GM13977 (cell line): ENCODE results near the gene LAMB4.

Experiments
- DNase-seq: peaks from one replicate; pipeline ENCODE4 v3.0.0; 2012; ENCODE audit warnings: low spot score
- CTCF ChIP-seq: IDR thresholded peaks from 2 replicates; pipeline ENCODE4 v1.5.1; 2012; ENCODE audit warnings: mild to moderate bottlenecking, control low read depth; ENCODE audit not compliant: insufficient read depth; ENCODE audit errors: extremely low read depth, missing control alignments
- in situ Hi-C: fragments of 300-500 bp; cut with MboI; formaldehyde crosslinking; loops from one replicate; pipeline ENCODE4 v1.12.0; 2022; ENCODE audit warnings: low sequenced_read_pairs, low pct_unique_long_range_greater_than_20kb, mixed read lengths, inconsistent platforms; ENCODE audit not compliant: unreplicated experiment

The LAMB4 gene

DNA sequence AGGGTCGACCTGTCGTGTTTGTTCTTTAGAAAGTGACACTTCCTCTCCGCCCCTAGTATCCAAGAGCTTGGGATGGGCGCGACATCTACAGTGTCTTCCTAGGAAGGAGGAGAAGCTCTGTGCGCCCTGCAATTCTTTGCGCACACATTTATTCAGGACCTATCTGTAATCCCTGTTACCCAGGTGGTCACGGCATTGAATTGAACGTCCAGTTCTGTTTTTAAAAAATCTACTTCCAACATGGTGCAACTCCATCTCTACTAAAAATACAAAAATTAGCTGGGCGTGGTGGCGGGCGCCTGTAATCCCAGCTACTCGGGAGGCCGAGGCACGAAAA is 126.6 kb downstream of the LAMB4 start:
- no peak for DNase-seq
- TF ChIP-seq CTCF, result no peak
- in situ Hi-C loops, result no loop called here

DNA sequence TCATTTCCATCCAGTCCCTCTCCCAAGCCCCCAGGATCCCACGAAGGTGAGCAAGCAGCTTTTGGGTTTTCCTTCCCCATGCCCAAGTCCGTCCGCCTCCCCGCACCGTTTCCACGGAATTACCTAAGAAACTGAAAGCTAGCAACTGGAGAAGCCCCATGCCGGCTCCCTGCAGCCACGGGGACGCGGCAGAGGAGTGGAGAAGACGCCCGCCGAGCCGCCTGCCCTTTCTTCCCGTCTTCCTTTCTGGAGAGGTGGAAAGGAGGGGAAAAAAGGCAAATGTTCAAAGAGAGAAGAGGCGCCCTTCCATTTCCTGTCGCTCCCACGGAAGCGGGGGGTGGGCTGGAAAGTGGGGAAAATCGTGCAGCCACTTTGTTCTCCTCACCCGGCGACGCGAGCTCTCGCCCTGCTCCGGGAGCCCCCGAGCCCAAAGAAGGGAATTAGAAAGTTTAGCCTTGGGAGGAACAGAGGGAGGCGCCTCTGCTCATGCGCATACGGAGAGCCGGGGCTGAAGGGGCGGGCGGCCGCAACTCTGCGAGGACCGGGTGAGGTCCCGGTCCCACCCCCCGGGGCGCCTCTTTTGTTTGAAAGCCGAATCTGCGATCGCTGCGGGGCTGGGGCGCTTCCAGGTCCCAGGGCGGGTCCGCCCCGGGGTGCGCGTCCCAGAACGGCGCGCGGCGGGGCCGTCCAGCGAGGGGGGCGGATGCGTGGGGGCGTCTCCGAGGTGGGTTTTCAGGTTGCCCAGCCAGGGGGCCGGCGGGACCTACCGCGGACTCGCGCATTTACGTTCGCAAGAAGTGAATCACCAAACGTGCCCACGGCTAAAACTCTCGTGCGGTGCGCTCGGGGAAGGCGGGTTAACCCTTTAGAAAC is 127.2 kb downstream of the LAMB4 start, which contains the start of gene LAMB1:
Gene LAMB1, minus strand, starts transcription at position 436 of the 873 bp plus-strand sequence. Its CDS starts 276 bp downstream, at position 160.
- DNase-seq, result peak; percentile 50
- TF ChIP-seq CTCF, result no peak
- in situ Hi-C loops, result no loop called here

GRCh38 chr7:108001764-108002725 is 128.1 kb downstream of the LAMB4 start:
- in situ Hi-C loops, result no loop called here
- peak; percentile 35 for DNase-seq
- no peak for TF ChIP-seq CTCF

- no peak for TF ChIP-seq CTCF
- in situ Hi-C loops, result no loop called here
- DNase-seq, result no peak
Observed at GRCh38 chr7:108000875-108001763, 129.0 kb downstream of the LAMB4 start.

DNA sequence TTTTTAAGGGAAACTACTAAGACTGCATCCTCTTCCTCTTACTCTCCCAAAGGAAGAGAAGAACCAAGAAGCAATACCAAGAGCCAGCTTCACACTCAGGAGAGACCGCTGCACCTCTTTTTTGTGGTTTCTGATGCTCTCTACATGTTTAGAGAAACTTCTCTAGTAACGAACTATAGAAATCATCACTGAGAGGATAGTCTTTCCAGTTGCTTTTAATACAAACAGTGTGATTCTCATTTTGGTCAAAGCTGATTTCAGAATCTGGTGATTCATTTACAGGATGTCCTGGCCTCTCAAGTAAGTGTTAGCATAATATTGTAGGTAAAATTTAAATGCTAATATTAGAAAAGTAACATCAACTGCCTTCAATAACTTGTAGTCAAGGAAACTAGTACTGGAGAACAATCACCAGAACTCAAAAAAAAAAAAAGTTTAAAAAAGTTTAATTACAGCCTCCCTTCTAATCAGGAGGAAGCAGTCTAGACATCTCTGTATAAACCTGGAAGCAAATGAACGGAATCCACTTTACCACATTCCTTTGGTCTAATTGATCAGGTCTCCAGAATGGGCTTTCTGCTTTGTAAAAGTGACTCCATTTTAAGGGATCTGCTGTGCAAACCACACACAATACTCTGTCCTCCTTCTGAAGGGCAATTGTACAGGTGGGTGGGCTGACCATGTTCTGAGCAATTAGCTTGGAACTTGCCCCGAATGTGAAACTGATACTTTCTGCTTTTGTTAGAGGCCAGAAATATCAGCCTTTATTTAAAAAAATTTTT is 130.2 kb downstream of the LAMB4 start:
- no peak for DNase-seq

More for the DNA sequence above, 130.2 kb downstream of the LAMB4 start:
- in situ Hi-C loops, result no loop called here
- no peak for TF ChIP-seq CTCF
